Nephron (organoid): Measurements from ENCODE around the gene DNAJC13.

Source experiments
- H3K27ac Mint-ChIP-seq, 3 experiments: 2 replicates each; pipeline ENCODE4 v1.8.0; 2020; ENCODE audit warnings: mixed read lengths in 3 of 3, mild to moderate bottlenecking in 2 of 3, moderate library complexity in 1 of 3
- H3K27me3 Mint-ChIP-seq: 2 replicates; pipeline ENCODE4 v1.8.0; 2021; ENCODE audit warnings: low read depth, mild to moderate bottlenecking, moderate library complexity, mixed read lengths
- H3K36me3 Mint-ChIP-seq: 2 replicates; pipeline ENCODE4 v1.8.0; 2020; ENCODE audit warnings: low read depth, mixed read lengths
- H3K4me1 Mint-ChIP-seq: 2 replicates; pipeline ENCODE4 v1.8.0; 2020; ENCODE audit warnings: mixed read lengths
- H3K4me3 Mint-ChIP-seq, 3 experiments: 2 replicates each; pipeline ENCODE4 v1.8.0; 2020; ENCODE audit warnings: mild to moderate bottlenecking in 3 of 3, mixed read lengths in 3 of 3, moderate library complexity in 2 of 3
- H3K9me3 Mint-ChIP-seq: 2 replicates; pipeline ENCODE4 v1.8.0; 2020; ENCODE audit warnings: mixed read lengths
- CTCF ChIP-seq, 3 experiments: fragments of 200-600 bp; sonication (generic); IDR thresholded peaks; one replicate each; pipeline ENCODE4 v1.5.0; 2021; ENCODE audit warnings: antibody characterized with exemption in 3 of 3; ENCODE audit not compliant: unreplicated experiment in 3 of 3

DNAJC13 gene

GRCh38 chr3:132503559-132503958 lies 86.3 kb downstream of the DNAJC13 start:
- no peaks in the 10 kb centered on the region for H3K27me3 Mint-ChIP-seq
- H3K27ac Mint-ChIP-seq, result peak overlapping the region in 2 of 3 experiments; percentile 12 to 28
- TF ChIP-seq CTCF (IDR thresholded peaks at IDR 0.05; ENCODE audit: unreplicated experiment in 3 of 3), result no peak
- H3K4me1 Mint-ChIP-seq, result no peaks in the 10 kb centered on the region
- H3K4me3 Mint-ChIP-seq, result no peak overlapping the region
- H3K9me3 Mint-ChIP-seq, result no peaks in the 10 kb centered on the region
- H3K36me3 Mint-ChIP-seq, result peaks cover 66% of the 10 kb centered on the region

GRCh38 chr3:132504375-132504933 lies 87.2 kb downstream of the DNAJC13 start:
- Mint-ChIP-seq H3K9me3 (no peaks in the 10 kb centered on the region), H3K27ac (no peak overlapping the region), H3K4me1 (no peaks in the 10 kb centered on the region), H3K4me3 (no peak overlapping the region), H3K27me3 (no peaks in the 10 kb centered on the region), H3K36me3 (peaks cover 75% of the 10 kb centered on the region)
- TF ChIP-seq CTCF (IDR thresholded peaks at IDR 0.05; ENCODE audit: unreplicated experiment in 3 of 3), result no peak

GRCh38 chr3:132507657-132508056 lies 90.4 kb downstream of the DNAJC13 start:
- H3K36me3 Mint-ChIP-seq, result peaks cover 75% of the 10 kb centered on the region
- no peaks in the 10 kb centered on the region for H3K4me1 Mint-ChIP-seq
- TF ChIP-seq CTCF (IDR thresholded peaks at IDR 0.05; ENCODE audit: unreplicated experiment in 3 of 3), result no peak
- H3K27ac Mint-ChIP-seq, result peak overlapping the region in 1 of 3 experiments; percentile 82
- H3K9me3 Mint-ChIP-seq, result no peaks in the 10 kb centered on the region
- no peak overlapping the region for H3K4me3 Mint-ChIP-seq
- H3K27me3 Mint-ChIP-seq, result no peaks in the 10 kb centered on the region

- no peaks in the 10 kb centered on the region for H3K27me3 Mint-ChIP-seq
- TF ChIP-seq CTCF (IDR thresholded peaks at IDR 0.05; ENCODE audit: unreplicated experiment in 3 of 3), result no peak
- no peak overlapping the region for H3K4me3 Mint-ChIP-seq
- no peaks in the 10 kb centered on the region for H3K9me3 Mint-ChIP-seq
- H3K4me1 Mint-ChIP-seq, result no peaks in the 10 kb centered on the region
- H3K36me3 Mint-ChIP-seq, result peaks cover 74% of the 10 kb centered on the region
- no peak overlapping the region for H3K27ac Mint-ChIP-seq
Measured at GRCh38 chr3:132509096-132509495, 91.8 kb downstream of the DNAJC13 start.

- H3K4me3 Mint-ChIP-seq, result no peak overlapping the region
- peaks cover 76% of the 10 kb centered on the region for H3K36me3 Mint-ChIP-seq
- no peaks in the 10 kb centered on the region for H3K27me3 Mint-ChIP-seq
- no peak overlapping the region for H3K27ac Mint-ChIP-seq
- no peaks in the 10 kb centered on the region for H3K4me1 Mint-ChIP-seq
- no peaks in the 10 kb centered on the region for H3K9me3 Mint-ChIP-seq
- TF ChIP-seq CTCF (IDR thresholded peaks at IDR 0.05; ENCODE audit: unreplicated experiment in 3 of 3), result no peak
Measured at GRCh38 chr3:132509506-132509905, 92.2 kb downstream of the DNAJC13 start.

- Mint-ChIP-seq H3K27me3 (no peaks in the 10 kb centered on the region), H3K4me1 (no peaks in the 10 kb centered on the region), H3K9me3 (no peaks in the 10 kb centered on the region), H3K36me3 (peaks cover 70% of the 10 kb centered on the region), H3K4me3 (no peak overlapping the region), H3K27ac (no peak overlapping the region)
- no peak for TF ChIP-seq CTCF (IDR thresholded peaks at IDR 0.05; ENCODE audit: unreplicated experiment in 3 of 3)
Measured at GRCh38 chr3:132513057-132513456, 95.8 kb downstream of the DNAJC13 start.
